Activated CD4-positive, alpha-beta T cell treated with anti-CD3 and anti-CD28 coated beads for 4 hours (primary cell): ENCODE data around the gene MSX2.
A peak's percentile ranks its signal among the peaks of the same experiment; 100 is the strongest.

Source experiments
- DNase-seq, 2 donors: peaks; one replicate each; pipeline ENCODE4 v3.0.0-alpha.2; 2020

Gene MSX2

GRCh38 chr5:174724484-174725260 lies at the start of gene MSX2:
TSS of gene MSX2 (plus strand) at chr5:174724582. CDS start at chr5:174724660, 78 bp downstream.
- peak in 1 of 2 donors; percentile 1 for DNase-seq

DNA sequence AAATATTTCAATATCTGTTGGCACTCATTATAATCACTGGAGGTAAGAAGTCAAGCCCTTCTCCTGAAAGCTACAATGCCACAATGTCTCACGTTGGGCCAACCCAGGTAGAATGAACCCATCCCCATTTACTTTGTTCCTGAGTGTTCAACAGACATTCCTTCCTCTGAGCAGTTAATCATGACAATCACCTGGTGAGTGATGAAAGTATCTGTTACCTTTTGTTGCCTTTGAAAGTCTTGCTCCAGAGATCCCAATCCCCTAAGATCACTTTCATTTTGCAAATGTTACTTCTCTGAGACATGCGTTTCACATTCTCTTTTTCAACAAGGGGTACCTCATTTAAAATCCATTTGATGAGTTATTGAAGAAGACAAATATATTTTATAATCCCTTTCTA lies 49.3 kb upstream of the MSX2 start:
- DNase-seq: no peak

GRCh38 chr5:174675916-174676315 lies 48.5 kb upstream of the MSX2 start:
- DNase-seq: no peak

- DNase-seq: no peak
These were observed 46.3 kb upstream of the MSX2 start for GRCh38 chr5:174678107-174678506.

DNA sequence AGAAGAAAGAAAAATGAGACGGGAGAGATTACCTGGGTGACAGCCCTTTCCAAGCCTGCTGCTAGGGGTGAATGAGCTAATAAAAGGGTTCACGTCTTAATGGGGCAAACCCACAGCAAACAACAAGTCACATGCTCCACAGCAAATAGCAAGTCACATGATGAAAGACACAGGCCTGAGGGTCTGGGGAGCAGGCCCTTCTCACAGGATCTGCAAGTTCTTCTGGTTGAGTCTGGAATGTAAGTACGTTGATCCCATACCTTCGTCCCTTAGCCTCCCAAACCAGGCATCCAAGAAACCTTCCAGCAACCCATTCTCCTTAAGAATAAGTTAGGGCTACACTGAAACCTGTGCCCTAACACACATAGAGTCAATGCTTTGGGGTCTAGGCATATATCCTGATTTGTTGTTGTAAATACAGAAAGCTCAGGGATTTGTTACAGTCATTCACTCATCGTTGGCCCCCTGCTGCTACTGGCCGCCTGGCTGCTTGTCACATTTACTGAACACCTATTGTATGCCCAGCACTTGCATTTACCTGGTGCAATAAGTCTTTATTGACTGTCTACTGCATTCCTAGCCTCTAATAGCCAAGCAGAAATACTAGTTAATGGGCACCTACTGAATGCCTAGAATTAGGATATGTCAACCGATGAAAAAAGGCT lies 43.3 kb upstream of the MSX2 start:
- no peak for DNase-seq

GRCh38 chr5:174687503-174687902 lies 36.9 kb upstream of the MSX2 start:
- no peak for DNase-seq

GRCh38 chr5:174688441-174689354 lies 35.7 kb upstream of the MSX2 start:
- DNase-seq: no peak

- no peak for DNase-seq
These were observed 34.1 kb upstream of the MSX2 start for GRCh38 chr5:174690271-174690670.

DNA sequence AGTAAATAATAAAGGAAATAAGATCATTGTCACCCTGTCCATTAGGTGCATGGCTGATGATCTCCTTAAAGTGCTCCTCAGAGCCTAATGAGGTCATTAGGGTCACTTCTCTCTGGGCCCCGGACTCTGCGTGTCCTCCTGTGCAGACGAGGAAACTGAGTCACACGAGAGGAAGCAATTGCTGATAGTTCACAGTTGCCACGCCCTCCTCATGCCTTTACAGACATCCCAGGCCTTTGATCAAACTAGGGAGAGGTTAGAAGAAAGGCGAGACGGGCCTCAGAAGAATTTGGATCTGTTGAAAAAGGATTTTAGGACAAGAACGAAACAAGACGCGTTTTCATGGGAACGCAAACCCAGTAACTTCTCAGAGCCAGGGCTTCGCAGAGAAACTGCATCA lies 32.0 kb upstream of the MSX2 start:
- no peak for DNase-seq

DNA sequence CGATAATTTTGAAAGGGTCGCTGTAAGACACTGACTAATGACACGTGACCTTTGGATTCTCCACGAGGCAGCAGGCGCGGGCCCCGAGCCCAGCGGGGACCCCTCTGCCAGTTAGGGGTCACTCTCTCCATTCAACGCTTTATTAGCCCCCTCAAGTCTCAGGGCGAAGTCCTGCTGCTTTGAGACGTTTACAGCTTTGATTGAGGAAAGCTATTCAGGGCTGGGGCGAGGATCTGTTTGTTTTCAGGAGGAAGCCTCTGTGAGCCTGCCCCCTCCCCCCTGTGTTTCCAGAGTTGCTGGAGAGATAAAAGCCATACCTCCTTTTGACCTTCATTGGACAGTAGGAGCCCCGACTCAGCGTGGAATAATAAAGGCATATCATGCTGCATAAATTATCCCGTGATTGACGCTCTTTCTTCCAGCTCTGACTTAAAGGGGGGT lies 31.4 kb upstream of the MSX2 start:
- no peak for DNase-seq

DNA sequence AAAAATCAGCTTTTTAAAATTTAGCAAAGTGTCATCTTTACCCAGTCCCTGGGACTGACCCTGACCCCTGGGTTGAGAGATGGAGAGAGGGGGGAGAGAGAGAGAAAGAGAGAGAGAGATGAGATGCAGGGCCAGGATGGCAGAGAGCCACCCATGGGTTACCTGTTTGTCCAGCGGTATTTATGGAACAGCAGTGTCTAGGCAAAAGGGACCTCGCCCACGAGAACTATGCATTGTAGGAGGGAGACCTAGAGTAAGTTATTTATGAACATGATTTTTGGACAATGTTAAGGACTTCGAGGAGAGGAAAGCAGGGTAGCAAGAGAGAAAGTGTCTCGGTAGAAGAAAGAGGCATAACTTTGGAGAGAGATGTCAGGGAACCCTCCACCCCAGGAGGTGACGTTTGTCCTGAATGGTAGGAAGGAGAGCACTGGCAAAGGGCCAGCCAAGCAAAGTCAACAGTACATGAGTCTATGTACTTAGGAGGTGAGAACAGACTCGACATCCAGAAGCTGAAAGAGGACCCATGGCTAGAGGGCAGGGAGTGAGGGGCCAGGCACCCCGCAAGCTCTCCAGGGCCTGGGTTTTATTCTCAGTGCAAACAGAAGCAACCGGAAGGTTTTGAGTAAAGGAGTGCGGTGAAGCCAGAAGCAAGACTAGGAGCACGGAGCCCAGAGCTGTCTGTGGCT lies 30.5 kb upstream of the MSX2 start:
- DNase-seq: no peak

GRCh38 chr5:174694611-174695010 lies 29.8 kb upstream of the MSX2 start:
- DNase-seq: no peak

- DNase-seq: no peak
These were observed 26.2 kb upstream of the MSX2 start for GRCh38 chr5:174698156-174698555.

DNA sequence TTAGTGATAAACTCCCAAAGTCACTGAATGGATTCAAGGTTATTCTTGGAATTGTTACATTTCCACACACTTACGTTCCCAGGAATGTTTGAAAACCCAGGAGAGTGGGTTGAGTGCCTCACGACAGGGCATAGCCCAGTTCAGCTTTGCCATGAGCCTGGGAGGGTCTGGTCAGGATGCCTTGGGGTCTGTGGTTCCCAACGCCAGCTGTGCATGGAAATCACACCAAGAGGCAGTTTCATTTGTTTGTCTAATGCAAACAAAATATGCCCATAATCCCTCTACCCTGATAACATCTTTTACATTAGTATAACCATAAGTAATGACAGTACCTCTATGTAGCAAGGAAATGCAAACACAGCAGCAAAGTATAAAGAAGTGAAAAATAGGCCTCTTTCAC lies 25.3 kb upstream of the MSX2 start:
- DNase-seq: no peak

GRCh38 chr5:174706997-174707572 lies 17.3 kb upstream of the MSX2 start:
- DNase-seq: no peak

DNA sequence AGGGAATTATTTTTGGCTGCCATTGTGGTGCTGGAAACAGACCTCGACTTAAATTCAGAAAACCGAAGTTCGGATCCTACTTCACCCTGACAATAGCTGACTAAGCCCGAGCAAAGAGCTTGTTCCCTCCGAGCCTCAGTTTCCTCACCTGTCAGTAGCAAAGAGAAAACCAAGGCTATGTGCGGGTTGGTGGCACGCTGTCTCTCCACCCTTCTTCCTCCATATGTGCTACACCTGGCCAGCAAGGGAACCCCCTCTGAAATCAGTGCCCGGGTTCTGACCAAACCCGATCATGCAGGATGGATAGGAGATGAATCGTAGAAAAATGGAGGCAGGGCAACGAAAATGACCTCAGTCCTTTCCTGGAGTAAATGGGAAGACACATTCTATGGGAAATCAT lies 16.7 kb upstream of the MSX2 start:
- DNase-seq: no peak

- no peak for DNase-seq
These were observed 15.7 kb upstream of the MSX2 start for GRCh38 chr5:174708476-174709207.

- DNase-seq: no peak
These were observed 9.6 kb upstream of the MSX2 start for GRCh38 chr5:174714751-174715150.

DNA sequence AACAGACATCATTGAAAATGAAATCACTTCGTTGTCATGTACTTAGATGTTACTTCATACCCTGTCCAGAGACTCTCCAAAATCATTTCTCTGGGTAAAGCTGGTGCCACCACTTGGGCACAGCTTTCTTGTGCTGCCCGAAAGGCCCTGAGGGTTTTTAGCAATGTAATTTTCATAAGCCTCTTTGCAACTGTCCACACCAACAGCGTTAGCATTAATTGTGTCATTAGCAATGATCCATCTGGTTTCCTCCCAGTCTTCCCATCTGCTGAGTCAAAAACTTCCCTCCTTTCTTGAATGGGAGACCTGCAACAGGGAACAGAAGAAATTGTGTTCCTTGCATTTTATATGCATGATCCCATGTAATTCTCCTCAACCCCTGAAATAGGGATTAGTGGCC lies 8.6 kb upstream of the MSX2 start:
- no peak for DNase-seq

DNA sequence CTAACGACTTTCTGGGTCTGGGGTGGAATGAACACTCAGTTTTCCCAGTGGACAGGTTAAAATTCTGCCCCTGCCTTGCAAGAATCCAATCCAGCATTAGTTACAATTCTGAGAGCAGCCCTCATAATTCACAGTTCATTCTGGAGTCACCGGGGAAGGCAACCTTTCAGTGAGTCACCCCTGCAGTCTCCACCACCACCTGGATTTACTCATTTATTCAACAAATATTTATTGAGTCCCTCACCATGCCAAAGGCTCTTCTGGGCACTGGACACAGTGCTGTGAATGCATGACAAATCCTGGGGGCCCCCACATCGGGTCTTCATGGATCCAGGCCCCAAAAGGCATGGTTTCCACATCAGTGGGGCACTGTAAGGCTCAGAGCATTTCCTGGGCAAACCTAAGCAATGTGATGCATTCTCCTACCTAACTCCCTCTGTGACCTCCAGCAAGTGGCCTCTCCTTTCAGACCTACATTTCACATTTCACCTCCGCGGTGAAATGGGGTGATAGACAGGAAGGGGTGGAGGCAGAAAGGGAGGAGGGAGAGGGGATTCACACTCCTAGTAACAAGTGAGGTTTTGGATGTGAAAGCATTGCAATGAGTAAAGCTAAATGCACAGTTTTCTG lies 6.4 kb upstream of the MSX2 start:
- DNase-seq: no peak
